RCC 7860 (cell line): ENCODE data around the gene DESI1.
"Not testable (repeated sequence)": the region's sequence is repeated elsewhere in the genome, so short reads cannot be mapped to it uniquely, and the experiment has no call there.

ENCODE experiments used
- DNase-seq: peaks from one replicate; pipeline ENCODE4 v3.0.0-alpha.2; 2015; ENCODE audit warnings: low spot score
- FAIRE-seq: peaks from 2 replicates; lab custom pipeline; 2012; peaks lifted over from hg19 to GRCh38; lab: Jason Lieb, UNC

Gene DESI1

GRCh38 chr22:41637623-41638022 is 16.8 kb upstream of the DESI1 start:
- FAIRE-seq, DNase-seq: not testable (repeated sequence)

GRCh38 chr22:41636467-41636866 is 15.6 kb upstream of the DESI1 start:
- FAIRE-seq: peak; percentile 79
- peak; percentile 49 for DNase-seq

GRCh38 chr22:41634610-41635009 is 13.8 kb upstream of the DESI1 start:
- DNase-seq, FAIRE-seq: not testable (repeated sequence)

- DNase-seq: not testable (repeated sequence)
Observed at GRCh38 chr22:41631615-41632014, 10.8 kb upstream of the DESI1 start.

GRCh38 chr22:41631115-41631514 is 10.3 kb upstream of the DESI1 start:
- not testable (repeated sequence) for FAIRE-seq, DNase-seq

More at GRCh38 chr22:41631615-41632014, 10.8 kb upstream of the DESI1 start:
- FAIRE-seq: not testable (repeated sequence)

GRCh38 chr22:41625577-41625976 is 4.7 kb upstream of the DESI1 start:
- FAIRE-seq: no peak
- no peak for DNase-seq

GRCh38 chr22:41621911-41622179 is 1.0 kb upstream of the DESI1 start:
- DNase-seq (no peak), FAIRE-seq (no peak)

- DNase-seq (peak; percentile 99), FAIRE-seq (peak; percentile 80)
Observed at GRCh38 chr22:41621099-41621910, 462 bp upstream of the DESI1 start, which contains the start of gene XRCC6. Gene XRCC6, plus strand, starts transcription at chr22:41621295. Its CDS starts 710 bp downstream, at chr22:41622005.

- no peak for FAIRE-seq
- DNase-seq: peak; percentile 23
Observed at GRCh38 chr22:41619979-41620588, 759 bp downstream of the DESI1 start.

GRCh38 chr22:41613456-41613855 is 7.4 kb downstream of the DESI1 start:
- no peak for FAIRE-seq
- no peak for DNase-seq

- DNase-seq: no peak
- FAIRE-seq: no peak
Observed at GRCh38 chr22:41612603-41613306, 8.1 kb downstream of the DESI1 start.

GRCh38 chr22:41608386-41608785 is 12.5 kb downstream of the DESI1 start:
- DNase-seq (no peak), FAIRE-seq (no peak)

- no peak for DNase-seq
- FAIRE-seq: no peak
Observed at GRCh38 chr22:41603873-41604332, 16.9 kb downstream of the DESI1 start.

- FAIRE-seq: no peak
- no peak for DNase-seq
Observed at GRCh38 chr22:41600976-41601375, 19.9 kb downstream of the DESI1 start.

- no peak for DNase-seq
- FAIRE-seq: no peak
Observed at GRCh38 chr22:41598891-41599635, 21.8 kb downstream of the DESI1 start.

- no peak for FAIRE-seq
- DNase-seq: peak; percentile 58
Observed at GRCh38 chr22:41598081-41598480, 22.8 kb downstream of the DESI1 start.

GRCh38 chr22:41597635-41597953 is 23.2 kb downstream of the DESI1 start:
- FAIRE-seq (no peak), DNase-seq (no peak)

GRCh38 chr22:41596776-41597634 is 23.8 kb downstream of the DESI1 start:
- DNase-seq: no peak
- FAIRE-seq: no peak

- FAIRE-seq (no peak), DNase-seq (no peak)
Observed at GRCh38 chr22:41595703-41596102, 25.1 kb downstream of the DESI1 start.

GRCh38 chr22:41593336-41593960 is 27.4 kb downstream of the DESI1 start:
- FAIRE-seq, DNase-seq: not testable (repeated sequence)
